Activated gamma-delta T cell treated with anti-CD3 and anti-CD28 coated beads, Interleukin-2, amount 50 U/mL, for 16 hours (primary cell): ENCODE measurements around the gene CKB.

ENCODE experiments used
- DNase-seq: peaks from one replicate; pipeline ENCODE4 v3.0.0-alpha.2; 2020; ENCODE audit warnings: low read depth

CKB gene

DNA sequence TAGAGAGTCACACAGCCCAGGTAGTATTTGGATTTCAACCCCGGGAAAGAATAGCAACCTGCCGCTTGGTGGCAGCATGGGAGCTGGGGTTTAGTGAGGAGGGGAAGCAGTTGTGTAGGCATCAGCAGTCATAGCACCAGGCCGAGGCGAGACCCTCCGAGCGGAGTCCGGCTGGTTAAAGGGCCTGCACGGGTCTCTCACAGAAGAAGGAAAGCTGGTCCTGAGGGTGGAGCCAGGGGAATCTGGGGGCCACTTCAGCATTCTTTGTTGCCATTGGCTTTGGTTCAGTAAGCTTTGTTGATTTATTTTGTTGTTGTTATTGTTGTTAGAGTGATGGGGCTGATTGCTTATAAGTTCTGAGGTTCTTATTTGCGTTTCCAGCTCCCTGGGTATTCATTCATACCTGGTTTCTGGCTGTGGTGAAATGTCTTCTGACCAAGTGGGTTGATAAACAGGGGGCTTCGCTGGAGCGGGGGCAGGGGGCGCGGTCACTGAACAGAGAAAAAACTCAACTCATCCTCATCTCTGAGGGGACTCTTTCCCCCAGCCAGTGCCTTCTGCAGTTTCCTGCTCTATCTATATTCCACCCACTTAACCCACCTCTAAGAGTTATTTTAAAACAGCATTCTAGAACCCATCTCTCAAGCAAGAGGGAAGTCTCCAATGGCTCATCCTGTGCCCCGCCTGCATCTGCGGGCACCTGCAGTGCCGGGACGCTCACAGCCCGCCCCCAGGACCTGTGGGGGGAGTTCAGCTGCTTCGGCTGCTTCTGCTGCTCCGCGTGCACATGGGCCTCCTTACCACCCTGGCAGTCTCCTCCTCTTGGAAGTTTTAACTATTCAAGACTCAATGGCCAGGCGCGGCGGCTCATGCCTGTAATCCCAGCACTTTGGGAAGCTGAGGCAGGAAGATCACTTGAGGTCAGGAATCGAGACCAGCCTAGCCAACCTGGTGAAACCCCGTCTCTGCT, 11.6 kb downstream of the CKB start:
- DNase-seq: no peak

DNA sequence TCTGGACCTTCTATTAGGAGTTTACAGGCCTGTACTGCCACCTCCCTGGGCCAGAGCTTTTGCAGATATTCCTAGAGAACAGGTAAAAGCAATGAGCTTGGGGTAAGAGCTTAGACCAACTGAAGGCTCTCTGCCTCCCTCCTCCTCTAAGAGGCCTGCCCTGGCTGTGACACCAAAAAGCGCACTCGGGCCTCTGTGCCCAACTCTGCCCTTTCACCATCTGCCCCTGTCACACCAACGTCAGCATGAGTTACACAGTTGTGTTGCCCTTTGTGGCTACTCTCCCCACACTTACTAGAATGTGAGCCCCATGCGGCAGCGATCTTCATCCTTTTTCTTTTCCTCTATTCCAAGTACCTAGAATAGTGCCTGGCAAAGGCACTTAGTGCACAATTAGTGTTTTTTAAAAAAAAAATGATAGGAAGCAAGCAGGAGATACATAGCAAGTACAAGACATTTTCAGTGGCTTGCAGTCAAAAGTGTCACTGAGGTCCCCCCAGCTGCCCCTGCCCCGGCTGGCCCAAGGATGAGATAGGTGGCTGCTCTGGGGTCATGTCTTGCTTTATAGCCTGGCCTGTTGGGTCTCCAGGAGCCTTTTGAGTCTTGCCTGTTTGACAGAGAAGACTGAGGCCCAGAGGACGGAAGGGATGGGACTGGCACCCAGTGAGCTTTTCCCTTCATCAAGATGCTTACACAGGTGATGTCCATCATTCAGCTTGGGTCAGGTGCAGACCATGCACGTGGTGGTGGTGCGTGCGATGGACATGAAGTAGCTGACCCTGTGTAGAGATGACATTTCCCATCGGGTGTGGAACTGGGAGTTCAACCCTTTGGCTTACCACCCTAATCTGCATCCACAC, 12.5 kb downstream of the CKB start:
- no peak for DNase-seq

DNA sequence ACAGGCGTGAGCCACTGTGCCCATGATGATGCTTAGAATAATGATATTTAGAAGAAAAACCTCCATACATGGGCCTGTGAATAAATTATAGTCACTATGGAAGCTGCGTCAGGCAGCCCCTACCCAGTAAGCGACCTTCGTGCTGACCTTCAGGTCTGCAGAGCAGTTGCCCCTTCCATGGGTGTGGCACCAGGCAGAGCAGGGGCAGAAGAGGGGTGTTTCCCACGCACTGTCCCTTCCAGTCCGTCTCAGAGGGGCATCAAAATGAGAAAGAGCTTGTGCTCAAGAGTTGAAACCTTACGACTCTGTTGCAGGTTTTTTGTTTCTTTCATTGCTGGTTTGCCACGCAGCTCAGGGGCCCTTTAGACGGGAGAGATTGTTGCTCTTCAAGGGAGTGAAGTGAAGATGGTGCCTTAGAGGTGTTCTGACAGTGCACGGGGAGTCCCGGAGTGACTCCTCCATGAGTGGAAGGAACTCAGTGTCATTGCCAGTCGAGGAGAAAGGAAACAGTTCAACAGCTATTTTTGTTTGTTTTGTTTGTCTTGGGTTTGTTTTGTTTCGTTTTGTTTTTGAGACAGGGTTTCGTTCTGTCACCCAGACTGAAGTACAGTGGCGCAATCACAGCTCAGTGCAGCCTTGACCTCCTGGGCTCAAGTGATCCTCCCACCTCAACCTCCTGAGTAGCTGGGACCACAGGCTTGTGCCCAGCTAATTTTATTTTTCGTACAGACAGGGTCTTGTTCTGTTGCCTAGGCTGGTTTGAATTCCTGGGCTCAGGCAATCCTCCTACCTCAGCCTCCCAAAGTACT, 13.9 kb downstream of the CKB start:
- no peak for DNase-seq

DNA sequence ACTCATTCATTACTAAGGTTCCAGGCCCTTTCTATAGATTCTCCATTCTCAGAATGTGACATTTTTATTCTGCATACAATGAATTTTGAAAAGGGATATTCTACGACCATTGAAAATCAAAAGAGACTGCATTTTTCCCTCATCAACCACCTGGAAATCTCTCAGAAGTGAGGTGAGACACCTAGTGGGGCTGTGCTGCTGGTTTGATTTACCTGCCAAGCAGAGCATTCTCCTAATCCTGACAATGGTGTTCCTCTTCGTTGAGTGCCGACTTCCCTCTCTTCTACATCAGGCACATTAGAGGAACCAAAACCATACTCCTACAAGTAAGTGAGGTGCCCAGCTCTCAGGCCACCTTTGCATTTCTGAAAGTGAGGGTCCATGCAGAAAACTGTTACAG, 14.9 kb downstream of the CKB start:
- DNase-seq: no peak

DNA sequence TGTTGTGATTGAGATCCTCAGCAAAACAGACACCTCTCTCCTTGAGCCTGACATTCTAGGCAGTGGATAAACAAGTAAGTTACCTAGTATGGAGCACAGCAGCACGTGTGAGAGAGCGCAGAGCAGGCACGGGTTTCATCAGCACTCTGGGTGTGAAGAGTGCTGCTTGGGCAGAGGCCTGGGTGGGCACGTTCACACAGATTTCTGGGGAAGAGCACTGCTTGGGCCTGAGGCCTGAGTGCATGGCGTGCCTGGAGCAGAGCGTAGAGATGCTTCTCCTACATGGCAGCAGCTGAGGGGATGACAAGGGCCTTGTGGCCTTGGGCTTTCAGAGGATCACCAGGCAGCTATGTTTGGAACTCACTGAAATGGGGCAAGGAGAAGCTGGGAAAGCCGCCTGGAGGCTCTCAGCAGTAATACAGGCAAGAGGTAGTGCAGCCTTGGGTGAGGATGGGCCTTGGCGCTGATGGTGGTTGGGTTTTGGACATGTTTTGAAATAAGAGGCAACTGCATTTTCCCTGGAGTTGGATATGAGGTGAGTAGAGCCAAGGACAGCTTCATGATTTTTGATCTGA, 17.6 kb downstream of the CKB start:
- no peak for DNase-seq

DNA sequence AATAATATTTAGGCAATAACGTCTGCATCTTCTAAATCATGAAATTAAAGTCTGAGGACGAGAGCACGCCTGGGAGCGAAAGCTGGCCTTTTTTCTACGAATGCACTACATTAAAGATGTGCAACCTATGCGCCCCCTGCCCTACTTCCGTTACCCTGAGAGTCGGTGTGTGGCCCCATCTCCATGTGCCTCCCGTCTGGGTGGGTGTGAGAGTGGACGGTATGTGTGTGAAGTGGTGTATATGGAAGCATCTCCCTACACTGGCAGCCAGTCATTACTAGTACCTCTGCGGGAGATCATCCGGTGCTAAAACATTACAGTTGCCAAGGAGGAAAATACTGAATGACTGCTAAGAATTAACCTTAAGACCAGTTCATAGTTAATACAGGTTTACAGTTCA, 19.3 kb downstream of the CKB start:
- DNase-seq: no peak

DNA sequence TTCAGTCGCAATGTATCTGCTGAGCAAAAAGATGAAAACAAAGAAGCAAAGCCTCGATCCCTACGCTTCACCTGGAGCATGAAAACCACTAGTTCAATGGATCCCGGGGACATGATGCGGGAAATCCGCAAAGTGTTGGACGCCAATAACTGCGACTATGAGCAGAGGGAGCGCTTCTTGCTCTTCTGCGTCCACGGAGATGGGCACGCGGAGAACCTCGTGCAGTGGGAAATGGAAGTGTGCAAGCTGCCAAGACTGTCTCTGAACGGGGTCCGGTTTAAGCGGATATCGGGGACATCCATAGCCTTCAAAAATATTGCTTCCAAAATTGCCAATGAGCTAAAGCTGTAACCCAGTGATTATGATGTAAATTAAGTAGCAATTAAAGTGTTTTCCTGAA, 19.8 kb downstream of the CKB start:
- DNase-seq: no peak

DNA sequence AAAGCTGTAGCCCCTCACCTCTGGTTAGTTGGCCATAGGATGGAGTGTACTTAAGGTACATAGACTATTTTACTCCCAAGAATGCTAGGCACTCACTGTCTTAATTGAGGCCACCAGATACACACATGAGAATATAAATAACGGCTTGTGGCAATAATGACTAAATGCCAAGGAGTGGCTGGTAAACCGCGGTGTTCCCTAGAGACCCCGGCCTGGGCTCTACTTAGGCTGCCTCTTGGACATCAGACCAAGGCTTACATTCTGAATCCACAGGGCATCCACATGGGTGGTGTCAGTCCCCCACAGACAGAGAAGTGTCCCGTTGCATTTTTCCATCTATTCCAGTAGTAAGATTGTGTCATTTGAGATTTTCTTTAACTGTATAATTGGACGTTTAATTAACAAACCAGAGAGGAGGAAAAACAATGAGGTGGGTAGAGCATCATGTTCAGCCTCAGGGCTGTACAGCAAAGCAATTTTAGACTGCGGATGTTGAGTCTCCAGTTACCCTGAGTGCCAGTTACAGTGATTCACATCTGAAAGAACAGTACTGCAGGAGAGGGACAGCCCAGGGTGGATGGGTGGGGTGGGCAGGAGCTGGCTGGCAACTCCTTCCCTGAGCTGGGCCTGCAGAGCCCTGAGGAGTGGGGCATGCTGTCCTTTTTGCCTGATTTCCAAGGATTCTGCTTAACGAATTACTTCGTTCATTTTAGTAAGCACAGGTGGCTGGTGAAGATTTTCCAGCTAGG, 20.5 kb downstream of the CKB start:
- no peak for DNase-seq

DNA sequence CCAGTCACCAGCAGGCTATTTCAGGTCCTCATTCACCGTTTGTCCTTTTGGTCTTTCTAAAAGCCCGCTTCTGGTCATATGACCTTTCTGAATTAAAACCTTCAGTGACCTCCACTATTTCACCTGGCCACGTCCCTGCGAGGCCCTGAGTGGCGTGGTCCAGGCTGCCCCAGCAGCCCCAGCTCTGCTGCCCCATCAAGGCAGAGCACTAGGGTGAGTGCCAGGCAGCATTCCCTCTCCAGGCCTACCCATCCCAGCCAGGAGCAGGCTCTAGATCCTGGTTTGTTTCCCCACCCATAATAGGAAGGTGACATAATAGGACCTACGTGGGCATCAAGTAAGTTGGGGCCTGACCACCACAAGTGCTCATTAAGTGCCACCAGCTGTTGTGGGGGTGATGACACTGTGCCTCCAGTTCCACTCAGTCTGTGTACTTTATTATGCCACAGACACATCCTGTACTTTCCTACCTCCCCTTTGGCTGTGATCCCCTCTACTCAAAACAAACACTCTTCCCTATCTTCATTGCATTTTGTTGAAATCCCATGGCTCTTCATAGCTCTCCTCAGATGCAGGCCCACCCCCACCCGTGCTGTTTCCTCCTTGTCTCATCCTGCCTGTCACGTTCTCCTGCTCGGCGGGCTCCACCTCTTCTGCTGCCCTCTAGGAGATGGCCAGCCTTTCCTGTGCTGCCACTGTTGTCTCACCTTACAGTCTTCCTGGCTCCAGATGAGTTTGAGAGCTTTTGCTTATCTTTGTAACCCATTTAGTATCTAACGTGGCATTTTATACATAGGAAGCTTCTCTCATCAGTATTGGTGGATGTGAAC, 21.4 kb downstream of the CKB start:
- DNase-seq: no peak

DNA sequence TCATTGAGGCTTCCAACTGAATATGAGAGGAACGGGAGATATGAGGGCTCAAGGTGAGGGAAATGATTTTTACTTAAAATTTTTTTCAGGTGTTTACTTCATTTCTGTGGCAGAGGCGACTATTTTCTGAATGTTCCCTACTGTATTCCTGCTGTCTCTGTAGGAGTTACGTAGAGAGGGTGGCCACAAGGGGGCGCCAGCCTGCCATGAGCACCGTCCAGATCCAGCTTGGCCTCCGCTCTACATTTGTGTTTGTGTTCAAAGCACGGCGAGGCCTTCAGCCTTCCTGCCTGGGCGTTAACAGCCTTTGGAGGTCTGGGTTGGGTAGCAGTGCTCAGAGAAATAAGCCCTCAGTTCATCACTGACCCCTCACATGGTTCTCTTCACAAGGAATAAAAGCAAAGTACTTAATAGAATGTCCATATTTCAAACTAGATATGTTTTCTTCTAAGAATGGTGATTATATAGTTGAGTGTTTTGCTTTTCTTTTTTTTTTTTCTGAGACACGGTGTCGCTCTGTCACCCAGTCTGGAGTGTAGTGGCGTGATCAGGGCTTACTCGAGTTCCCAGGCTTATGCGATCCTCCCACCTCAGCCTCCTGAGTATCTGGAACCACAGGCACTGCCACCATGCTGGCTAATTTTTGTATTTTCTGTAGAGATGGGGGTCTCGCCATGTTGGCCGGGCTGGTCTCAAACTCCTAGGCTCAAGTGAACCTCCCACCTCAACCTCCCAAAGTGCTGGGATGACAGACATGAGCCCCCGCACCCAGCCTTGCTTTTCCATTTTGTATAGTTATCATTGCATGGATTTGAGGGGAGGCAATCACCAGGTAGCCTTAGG, 22.3 kb downstream of the CKB start:
- peak; percentile 69 for DNase-seq

DNA sequence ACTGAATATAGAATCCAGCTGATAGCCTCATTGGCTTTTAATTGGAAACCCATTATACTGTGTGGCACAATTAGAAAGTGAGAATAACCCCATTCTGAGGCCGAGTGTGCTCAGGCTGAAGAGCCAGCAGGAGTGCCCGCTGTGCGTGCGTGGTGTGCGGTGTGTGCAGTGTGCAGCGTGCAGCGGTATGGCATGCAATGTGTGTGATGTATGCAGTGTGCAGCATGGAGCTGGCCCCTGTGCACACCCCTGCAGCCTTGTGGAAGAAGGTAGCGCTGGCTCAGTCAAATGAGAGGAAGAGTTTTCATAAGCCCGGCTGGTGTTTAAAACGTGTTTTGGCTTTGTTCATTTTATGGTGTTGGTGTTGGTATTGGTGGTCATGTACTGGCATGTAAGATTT, 22.9 kb downstream of the CKB start:
- DNase-seq: no peak

DNA sequence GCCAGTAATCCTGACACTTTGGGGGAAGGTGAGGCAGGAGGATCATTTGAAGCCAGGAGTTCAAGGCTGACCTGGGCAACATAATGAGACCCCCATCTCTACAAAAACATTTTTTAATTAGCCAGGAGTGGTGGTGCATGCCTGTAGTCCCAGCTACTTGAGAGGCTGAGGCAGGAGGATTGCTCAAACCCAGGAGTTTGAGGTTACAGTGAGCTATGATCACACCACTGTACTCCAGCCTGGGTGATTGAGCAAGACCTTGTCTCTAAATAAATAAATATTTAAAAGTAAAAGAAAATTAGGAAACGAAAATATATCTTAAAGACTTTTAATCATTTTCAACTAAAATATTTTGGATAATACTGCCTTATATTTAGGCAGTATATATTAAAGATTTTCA, 25.9 kb downstream of the CKB start:
- DNase-seq: no peak

DNA sequence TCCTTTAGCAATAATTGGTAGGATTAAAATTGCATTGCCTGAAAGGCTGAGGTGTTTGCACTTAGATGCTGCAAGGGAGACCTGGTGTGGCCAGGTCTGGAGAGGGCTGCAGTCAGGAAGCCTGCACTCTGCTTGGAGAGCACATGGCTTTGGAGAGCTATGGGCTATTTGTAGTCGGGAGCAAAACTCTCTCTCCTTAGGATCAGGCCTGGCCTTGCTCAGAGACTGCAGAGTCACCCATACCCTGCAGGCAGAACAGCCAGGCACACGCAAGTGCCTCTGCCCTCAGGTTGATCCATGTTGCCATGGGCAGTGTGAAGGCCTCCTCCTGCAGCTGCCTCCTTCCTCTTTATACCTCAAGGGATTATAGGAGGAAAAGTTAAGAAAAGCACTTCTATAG, 26.8 kb downstream of the CKB start:
- no peak for DNase-seq

DNA sequence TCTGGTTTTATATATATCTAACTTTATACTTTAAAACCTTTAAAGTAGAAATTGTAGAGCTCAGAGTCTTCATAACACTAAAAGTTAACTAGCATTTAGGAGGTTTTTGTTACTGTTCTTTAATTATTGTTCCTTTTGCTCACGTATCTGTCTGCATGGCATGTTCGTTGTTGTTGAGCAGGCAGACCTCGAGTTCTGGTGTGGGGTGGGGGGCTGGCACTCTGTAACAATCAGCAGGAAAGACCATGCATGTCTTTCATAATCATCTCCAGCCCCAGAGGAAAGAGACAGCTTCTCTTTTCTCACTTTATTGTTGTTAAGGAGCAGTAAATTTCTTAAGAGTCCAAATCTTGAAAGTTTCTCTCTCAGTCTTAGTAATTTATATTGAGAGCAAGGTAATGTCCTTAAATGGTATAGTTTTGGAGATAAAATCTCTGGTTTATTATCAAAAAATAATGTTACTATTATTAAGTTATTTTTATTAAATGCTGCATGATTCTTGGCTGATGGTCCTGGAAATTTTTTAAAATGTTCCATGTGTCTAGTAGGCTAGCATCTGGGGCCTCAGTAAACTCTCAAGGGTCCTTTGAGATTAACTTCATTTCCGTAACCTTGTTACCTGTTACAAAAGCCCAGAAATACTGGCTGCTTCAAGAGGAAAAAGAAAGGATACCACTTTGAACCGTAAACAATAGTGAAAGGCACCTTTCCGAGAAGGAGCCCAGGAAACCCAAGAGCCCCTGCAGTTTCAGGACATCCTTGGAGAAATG, 30.3 kb downstream of the CKB start:
- DNase-seq: no peak

DNA sequence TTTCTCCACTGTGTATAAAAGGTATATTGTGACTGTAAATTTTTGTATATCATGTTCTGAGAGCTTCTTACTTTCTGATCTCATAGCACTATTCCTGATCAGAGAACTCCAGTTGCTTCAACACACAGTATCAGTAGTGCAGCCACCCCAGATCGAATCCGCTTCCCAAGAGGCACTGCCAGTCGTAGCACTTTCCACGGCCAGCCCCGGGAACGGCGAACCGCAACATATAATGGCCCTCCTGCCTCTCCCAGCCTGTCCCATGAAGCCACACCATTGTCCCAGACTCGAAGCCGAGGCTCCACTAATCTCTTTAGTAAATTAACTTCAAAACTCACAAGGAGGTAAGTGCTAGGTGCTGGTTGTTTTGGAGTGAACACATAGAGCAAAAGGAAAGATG, 30.9 kb downstream of the CKB start:
- no peak for DNase-seq

DNA sequence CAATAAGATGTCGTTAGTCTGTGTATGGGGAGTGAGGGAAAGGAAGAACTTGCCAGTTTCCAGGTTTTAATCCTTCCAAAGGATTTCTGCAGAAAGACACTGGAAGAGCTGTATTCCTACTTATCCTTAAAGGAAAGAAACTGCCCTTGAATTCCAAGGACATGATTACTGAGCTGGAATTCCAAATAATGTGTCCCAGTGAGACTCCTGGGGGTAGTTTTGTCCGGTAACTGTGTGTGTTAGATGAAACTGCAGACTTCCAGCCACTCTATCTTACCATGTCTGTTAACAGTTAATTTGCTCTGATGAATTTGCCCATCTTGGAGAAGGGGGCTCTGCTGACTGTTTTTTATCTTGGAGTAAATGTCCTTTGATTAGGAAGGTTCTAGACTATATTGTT, 33.0 kb downstream of the CKB start:
- DNase-seq: no peak

DNA sequence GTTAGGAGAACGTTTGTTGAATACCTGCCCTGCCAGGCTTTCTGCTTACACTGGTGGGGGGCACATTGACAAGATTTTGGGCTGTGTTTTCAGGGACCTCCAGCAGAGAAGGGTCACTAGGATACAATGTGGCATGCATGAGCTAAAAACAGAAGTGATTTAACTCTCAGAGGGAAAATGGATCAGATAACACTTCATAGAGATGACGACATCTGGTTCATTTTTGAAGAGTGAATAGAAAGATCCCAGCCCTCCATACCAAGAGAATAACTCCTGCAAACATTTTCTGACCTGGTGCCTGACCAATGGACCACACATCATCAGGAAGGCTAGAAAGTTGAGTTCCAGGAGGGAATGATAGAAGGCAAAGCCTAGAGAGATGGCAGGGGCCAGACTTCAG, 33.7 kb downstream of the CKB start:
- no peak for DNase-seq

DNA sequence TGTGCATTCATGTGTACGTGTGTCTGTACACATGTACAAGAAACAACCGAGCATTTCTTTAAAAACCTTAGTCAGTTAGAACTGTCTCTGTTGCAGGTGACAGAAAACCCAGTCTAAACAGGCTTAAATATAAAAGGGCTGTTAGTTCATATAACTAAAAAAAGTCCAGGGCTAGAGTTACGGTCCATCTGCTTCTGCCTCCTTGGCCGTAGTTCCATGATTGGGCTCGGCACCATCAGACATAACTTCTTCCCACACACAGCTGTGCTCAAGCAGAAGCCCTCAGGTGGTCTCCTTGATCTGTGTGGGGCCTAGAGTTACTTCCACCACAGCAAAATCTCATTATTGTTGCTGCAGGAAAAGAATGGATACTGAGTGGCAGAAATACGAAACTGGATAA, 34.6 kb downstream of the CKB start:
- DNase-seq: no peak

DNA sequence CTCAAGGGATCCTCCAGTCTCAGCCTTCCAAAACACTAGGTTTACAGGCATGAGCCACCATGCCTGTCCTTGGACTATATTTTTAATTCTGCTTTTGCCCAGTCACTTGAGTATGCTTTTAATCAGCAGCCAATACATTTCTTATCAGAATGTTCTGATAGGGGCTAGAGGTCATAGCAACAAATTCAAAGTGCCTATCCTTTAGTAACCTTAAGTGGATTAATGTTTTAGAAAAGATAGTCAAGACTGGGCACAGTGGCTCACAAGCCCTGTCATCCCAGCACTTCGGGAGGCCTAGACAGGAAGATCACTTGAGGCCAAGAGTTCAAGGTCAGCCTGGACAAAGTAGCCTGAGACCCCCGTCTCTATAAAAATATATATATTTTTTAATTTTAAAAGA, 37.1 kb downstream of the CKB start:
- no peak for DNase-seq
